Kidney capillary endothelial cell (primary cell): ENCODE data around the gene THRA.

Experiments used
- DNase-seq: peaks from one replicate; pipeline ENCODE4 v3.0.0-alpha.2; 2018; ENCODE audit warnings: low spot score

Gene THRA

DNA sequence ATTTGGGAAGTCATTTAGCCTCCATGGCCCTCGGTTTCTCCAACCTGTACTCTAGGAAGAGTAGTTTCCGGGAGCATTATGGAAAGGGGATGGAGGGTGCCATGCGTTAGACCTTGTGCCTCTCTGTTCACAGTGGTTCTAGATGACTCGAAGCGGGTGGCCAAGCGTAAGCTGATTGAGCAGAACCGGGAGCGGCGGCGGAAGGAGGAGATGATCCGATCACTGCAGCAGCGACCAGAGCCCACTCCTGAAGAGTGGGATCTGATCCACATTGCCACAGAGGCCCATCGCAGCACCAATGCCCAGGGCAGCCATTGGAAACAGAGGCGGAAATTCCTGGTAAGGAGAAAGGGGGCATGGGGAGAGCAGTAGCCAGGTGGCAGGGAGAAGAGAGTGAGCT lies 21.7 kb downstream of the THRA start:
- no peak for DNase-seq

DNA sequence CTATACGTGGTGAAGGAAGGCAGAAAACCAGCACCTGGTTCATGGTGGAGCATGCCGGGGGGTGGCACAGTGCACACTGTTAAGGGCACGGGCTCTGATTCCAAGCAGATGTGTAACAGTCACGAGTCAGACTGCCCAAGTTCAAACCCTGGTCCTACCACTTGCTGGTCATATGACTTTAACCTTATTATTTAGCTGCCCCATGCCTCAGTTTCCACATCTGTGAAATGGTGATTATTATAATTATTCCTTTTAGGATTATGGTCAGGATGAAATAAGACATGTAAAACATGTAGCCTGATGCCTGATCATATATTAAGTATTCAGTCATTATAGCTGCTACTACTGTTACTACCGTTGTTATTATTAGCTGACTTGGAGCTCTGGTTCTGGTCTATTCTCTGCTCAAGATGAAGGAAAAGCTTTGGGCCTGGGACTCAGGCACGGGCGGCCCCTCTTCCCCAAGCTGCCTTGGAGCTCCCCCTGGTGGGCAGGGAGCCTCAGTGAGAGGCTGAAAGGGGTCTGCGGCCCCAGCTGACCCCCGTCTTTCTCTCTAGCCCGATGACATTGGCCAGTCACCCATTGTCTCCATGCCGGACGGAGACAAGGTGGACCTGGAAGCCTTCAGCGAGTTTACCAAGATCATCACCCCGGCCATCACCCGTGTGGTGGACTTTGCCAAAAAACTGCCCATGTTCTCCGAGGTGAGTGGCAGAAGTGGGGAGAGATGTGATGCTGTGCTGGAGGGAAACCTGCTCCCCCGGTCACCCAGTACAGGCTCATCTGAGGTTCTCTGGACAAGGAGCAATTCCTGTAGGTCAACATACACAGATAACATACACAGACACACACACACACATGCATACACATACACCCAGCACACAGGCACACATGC lies 23.6 kb downstream of the THRA start:
- no peak for DNase-seq

DNA sequence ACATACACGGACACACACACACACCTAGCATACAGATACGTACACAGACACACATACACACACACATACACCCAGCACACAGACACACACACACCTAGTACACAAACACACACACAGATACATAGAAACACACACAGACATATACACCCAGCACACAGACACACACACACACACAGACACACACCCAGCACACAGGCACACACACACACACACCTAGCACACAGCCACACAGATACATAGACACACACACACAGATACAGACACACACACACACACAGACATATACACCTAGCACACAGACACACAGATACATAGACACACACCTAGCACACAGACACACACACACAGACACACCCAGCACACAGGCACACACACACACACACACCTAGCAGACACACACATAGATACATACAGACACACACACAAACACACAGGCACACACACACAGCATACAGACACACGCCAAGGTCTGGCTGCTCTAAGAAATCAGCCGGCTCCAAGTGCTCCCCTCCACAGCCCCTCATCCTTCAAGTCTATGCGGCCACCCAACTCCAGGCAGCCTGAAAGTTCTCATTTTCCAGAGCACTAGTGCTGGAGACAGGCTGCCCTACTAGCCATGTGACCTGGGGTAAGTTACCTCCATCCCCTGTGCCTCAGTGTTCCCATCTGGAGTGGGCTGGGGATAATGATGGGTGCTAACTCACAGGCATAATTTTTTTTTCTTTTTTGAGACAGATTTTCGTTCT lies 24.5 kb downstream of the THRA start:
- DNase-seq = no peak

DNA sequence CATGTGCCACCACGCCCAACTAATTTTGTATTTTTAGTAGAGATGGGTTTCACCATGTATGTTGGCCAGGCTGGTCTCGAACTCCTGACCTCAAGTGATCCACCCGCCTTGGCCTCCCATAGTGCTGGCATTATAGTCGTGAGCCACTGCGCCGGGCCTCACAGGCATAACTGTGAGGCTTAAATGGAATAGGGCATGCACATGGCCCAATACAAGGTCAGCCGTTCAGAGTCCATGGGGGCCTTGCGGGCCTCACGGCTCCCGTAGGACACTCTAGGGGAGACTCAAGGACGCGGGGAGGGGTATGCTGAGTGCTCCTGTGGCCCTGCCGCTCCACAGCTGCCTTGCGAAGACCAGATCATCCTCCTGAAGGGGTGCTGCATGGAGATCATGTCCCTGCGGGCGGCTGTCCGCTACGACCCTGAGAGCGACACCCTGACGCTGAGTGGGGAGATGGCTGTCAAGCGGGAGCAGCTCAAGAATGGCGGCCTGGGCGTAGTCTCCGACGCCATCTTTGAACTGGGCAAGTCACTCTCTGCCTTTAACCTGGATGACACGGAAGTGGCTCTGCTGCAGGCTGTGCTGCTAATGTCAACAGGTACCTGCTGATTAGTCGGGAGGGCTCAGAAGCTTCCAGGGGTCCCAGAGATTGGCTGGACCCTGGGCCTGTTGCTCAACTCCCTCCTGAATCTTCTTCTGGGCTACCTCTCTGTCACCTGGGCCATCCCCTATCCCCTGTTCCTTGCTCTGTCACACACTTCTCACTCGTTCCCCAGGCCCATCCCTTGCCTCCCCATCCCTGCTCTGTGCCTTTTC lies 25.3 kb downstream of the THRA start:
- DNase-seq = no peak

DNA sequence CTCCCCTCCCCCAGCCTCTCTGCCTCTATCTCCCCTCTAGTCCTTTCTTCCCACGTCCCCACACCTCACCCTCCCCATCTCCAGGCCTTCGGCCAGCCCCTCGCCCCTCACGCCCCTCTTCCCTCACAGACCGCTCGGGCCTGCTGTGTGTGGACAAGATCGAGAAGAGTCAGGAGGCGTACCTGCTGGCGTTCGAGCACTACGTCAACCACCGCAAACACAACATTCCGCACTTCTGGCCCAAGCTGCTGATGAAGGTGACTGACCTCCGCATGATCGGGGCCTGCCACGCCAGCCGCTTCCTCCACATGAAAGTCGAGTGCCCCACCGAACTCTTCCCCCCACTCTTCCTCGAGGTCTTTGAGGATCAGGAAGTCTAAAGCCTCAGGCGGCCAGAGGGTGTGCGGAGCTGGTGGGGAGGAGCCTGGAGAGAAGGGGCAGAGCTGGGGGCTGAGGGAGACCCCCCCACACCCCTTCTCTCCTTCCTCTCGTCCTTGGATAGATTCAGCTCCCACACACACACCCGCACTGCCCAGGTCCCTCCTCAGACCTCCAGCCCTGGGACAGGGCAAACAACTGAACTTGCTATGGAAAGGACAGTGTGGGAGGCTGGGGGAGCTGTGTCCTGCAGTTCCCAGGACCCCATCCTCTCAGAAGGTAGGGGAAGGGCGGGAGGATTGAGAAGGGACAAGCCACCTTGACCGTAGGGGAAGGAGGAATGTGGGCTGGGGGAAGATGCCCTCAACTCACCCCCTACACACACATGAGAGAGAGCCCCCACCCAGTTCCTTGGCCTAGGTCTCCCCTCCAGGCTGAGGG lies 26.5 kb downstream of the THRA start:
- no peak for DNase-seq

DNA sequence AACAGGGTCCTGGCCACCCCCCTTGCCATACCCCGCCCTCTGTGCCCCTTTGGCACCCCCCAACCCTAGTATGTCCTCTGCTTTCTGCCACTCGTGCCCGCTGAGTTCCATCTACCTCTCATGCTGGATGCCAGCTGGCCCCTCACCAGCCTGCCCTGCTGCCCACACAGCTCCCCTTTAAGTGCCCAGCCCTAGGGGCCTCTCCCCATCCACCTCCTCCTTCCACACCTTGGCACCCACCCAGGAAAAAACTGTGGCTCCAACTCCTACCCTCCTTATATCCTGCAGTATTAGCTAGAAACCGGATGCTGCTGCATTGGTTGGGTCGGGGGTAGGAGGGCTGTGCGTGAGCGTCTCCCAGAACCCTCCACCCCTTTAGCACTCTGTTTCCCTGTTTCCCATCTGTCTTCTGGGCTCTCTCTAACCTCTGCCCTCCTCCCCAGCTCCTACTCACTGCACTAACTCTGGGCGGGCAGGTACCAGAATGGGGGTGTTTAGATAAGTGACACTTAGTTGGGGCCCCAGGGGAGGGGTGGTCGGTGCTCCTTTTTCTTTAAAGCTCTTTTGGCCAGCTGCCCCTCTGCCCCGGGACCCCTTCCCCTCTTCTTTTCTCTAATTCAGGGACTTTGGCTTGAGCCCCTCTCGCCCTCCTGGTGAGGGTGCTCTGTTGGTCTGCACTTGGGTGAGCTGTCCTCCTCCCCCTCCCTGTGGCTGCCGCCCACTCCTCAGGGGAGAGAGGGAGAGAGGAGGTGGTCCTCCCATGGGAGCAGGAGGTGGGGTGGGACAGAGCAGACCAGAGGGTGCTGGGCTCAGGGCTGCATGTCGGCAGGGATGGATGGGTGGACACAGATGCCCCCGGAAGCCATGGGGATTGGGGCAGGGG lies 27.7 kb downstream of the THRA start:
- DNase-seq = no peak

DNA sequence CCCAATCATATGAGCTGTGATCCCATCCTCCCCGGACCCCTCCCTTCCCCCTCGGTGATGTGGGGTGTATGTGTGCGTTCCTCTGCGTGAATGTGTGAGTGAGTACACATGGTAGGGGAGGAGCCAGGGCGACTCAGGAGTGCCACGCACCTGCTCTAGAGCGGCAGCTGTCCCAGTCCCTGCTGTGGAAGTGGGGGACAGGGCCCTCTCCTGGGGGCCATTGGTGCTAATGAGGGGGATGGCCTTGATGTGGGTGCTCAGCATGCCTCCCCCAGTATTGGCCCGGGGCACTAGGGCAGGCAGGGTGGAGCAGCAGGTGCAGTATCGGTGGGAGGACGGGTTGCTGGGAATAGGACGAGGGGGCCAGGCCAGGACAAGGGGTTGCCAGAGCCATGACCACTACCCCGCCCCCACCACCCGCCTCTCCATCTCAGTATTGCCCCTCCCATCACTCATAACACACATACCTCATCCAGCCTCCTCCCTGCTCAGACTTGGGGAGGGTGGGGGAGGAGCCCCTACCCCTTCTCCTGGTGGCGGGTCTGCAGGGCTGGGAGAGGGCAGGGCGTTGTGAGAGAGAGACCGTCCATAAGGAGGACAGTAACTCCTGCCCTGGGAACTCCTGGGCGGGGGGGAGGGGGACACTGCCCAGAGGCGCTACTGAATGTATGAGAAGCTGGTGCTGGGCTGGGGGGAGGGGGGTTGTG lies 29.1 kb downstream of the THRA start:
- DNase-seq = no peak

DNA sequence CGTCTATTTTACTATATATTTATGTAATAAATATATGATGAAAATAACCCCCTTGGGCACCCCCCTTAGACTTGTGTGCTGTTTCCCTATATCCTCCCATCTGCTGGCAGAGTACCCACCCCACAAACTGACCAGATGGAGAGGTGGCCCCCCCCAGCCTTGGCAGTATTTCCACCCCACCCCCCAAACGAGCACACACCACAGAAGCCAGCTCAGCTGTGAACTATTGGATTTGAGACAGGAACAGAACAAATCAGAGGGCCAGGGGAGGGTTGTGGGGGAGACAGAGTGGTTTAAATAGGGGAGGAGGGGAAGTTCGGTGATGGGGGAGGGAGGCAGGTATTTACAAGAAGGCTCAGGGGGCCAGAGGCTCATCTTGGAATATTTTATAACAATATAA lies 29.8 kb downstream of the THRA start:
- DNase-seq = no peak

DNA sequence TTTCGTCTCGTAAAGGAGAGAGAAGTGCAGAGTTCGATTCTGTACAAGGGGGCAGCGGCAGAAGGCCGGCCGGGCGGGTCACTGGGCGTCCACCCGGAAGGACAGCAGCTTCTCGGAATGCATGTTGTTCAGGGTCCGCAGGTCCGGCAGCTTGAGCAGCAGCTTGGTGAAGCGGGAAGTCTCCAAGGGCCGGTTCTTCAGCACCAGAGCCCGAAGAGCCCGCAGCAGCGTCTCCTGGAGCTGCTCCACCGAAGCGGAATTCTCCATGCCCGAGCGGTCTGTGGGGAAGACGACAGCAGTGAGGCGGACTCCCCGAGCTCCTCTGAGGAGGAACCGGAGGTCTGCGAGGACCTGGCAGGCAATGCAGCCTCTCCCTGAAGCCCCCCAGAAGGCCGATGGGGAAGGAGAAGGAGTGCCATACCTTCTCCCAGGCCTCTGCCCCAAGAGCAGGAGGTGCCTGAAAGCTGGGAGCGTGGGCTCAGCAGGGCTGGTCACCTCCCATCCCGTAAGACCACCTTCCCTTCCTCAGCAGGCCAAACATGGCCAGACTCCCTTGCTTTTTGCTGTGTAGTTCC lies 30.3 kb downstream of the THRA start:
- no peak for DNase-seq

DNA sequence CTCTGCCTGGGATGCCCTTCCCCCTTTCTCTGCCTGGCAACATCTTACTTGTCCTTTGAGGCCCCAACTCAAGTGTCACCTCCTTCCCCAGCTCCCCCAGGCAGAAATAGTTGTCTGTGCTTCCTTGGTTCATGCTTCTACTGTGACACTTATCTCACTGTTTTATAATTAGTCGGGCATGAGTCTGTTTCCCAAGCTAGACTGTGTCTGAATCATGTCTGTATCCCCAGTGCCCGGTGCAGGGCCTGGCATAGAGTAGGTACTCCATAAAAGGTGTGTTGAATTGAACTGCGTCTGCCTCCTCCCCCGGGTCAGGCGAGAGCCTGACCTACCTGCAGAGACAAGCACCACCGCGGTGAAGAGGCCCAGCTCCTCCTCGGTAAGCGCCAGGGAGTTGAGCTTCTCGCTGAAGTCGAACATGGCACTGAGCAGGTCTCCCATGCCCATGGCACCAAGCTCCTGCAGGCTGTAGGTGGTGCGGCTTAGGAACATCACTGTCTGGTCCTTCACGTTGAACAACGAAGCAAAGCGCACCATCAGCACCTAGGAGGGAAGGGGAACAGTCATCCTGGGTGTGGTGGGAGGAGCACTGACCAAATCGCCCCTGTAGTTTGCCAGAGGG lies 30.9 kb downstream of the THRA start:
- no peak for DNase-seq

DNA sequence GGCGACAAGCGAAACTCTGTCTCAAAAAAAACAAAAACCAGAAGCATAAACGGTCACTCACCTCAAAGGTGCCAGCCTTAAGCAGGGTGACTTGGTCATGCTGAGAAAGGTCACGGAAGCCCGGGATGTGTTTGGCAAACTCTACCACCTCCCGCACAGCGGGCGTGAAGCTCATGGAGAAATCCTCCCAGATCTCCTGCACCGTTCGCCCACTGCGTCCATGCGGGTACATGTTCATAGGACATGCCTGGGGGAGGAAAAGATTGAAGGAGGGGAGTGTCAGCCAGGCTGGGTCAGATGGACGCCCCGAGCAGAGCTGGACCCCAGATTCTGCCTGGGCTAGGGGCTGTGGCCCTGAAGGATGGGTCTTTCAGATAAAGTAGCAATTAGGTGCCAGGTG lies 32.1 kb downstream of the THRA start:
- no peak for DNase-seq

DNA sequence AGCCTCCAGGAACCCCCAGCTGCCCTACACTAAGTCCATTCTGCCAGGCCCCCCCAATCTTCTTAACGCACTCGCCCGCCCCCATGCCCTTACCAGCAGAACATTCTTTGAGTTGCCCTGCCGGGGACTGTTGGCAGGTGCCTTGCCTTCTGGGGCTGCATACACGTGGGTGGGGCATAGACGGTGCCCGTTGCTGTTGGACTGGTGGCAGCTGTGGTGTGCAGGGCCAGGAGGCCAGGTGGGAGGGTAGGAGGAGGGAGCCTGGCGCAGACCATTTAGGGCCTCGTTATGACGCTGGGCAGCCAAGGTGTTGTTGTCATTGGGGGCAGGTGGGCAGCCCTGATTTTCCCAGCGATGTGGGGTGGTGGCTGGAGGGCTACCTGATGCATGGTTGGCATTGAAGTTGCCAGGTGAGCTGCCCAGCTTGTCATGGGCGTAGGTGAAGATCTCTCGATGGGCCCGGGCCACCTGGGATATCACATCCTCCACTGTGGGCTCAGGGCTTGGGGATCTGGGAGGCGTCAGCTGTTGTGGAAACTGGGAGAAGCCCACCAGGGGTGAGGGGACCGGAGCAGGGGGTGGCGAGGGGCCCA lies 32.7 kb downstream of the THRA start:
- no peak for DNase-seq

DNA sequence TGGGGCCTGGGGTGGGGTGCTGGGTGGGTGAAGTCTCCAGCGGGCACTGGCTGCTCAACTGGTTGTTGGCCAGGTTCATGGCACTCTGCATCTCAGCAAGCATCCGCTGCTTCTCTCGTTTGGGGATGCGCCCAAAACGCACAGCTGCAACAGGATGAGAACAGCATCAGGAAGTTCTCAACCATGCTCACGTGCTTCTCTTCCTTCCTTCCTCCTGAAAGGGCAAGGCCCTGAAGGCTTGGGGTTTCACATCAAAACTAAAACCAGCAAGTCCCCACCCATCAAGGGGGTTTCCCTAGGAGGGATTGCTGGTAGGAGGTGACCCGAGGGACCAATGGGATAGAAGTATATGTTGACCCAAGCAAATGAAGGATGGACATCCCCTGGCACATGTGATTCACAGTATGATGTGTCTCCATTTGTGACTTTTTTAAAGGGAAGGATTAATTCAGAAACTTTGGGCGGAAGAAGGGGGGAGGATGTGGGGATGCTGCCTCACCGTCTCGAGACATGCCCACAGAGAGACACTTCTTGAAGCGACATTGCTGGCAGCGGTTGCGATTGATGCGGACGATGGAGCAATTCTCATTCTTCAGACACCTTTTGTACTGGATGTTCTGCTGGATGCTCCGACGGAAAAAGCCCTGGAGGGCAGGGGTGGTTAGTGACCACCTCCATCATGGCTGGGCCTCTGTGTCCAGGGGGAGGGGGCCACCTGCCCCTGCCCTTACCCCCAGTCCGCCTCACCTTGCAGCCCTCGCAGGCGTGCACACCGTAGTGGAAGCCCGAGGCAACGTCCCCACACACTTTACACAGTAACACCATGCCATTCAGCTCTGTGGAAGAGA lies 33.4 kb downstream of the THRA start:
- DNase-seq = no peak

DNA sequence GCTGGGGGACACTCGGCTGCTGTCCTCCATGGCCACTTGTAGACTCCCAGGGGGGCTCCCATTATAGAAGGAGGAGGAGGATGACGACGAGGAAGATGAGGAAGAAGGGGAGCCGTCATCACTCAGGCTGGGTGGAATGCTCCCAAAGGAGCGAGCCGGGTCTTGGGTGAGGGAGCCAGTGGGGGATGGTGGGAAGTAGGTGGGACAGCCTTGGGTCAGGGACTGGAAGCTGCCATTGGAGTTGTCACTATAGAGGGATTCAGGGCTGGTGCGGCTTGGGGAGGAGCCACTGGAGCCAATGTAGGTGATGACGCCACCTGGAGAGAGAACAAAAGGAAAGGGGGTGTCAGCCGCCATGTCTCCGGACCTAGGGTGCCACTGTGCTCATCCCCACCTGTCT lies 34.3 kb downstream of the THRA start:
- DNase-seq = no peak

DNA sequence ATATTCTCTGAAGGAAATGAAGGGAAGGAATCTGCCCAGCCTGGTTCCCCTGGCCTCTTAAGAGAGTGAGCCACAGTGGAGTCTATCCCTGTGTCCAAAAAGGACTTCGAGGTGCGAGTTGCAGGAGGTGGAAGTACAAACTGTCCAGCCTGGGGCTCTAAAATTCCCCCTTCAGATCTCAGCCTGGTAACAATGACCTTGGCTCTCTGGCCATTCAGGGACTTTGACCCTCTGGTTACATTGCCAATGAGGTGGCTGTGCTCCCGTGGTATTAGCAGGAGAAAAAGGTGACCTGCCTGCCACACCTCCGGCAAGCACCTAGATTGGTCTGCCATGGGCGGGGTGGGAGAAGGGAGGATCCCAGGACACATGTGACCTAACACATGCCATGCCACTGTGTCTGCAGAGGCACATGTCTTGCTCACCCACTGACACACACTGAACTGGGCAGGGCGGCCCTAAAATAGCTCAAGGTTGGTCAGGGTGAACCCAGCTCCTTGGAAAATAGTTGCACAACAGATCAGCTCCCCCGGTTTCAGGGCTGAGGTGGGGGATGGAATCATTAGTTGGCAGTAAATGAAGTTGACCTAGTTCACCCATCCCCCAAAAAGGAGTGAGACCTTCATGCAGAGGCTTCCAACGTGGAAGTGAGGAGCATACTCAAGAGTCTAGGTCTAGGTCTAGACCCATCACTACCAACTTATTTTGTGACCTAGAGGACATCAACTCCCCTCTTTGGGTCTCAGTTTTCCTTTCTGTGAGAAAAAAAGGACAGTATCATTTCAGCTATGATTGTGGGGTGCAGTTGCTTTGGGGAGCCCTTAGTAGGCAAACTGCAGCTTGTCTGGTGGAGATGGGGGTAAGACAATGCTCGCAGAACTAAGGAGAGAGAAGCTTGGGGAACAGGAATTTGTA lies 35.4 kb downstream of the THRA start:
- no peak for DNase-seq

DNA sequence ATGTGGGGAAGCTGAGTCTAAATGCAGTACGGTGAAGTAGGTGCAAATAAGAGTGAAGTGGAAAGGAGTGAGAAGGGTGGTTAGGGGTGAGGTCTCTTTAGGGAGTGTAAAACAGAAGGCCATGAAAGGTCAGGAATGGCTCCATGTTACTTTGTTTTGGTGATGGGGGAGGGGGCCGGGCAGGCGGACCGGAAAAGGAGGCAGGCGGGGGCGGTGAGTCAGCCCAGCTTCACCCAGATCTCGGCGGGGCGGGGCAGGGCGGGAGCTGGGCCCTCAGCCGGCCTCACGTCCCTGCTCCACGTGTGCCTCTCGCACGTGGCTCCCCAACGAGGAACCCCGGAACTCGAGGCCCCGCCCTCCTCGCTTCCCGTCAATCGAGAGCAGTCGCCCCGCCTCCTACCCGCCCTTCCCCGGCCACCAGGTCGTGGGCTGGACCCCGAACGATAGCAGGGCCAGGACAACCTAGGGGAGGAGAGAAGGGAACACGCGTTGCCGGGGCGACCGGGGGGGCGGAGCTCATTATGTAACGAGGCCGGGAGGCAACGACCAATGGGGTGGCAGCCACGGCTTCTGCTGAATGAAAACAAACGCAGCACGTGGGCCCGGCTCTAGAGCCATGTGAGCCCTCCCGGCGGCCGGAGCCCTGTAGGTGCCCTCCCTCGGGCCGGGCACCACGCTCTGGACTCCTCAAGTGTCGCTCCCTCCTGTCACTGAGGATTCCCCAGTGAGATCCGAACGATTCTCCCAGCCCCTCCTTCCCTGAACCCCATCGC lies 36.3 kb downstream of the THRA start:
- DNase-seq = peak; percentile 89
